Breast epithelium (tissue), 4 donors: Measurements from ENCODE around the gene KRTAP9-7. TPM values are rescaled to one million over a fixed set of nuclear protein-coding genes. Genes with fewer than 3 reads are reported as not detected.

Experiments
- DNase-seq, 2 donors: peaks; one replicate each; pipeline ENCODE4 v3.0.0-alpha.2; 2019; ENCODE audit warnings: low spot score in 2 of 2
- H3K27ac ChIP-seq, 2 donors: fragments of 200-600 bp; sonication (generic) in 1 of 2; one replicate each; pipeline ENCODE4 v1.5.1; 2016 to 2019; ENCODE audit warnings: mild to moderate bottlenecking in 1 of 2
- H3K27me3 ChIP-seq, 2 donors: fragments of 200-600 bp; sonication (generic) in 1 of 2; one replicate each; pipeline versions ENCODE4 v1.5.1 to v1.6.0; 2017 to 2019; ENCODE audit warnings: control low read depth in 1 of 2, mild to moderate bottlenecking in 1 of 2
- H3K36me3 ChIP-seq: fragments of 200-600 bp; one replicate; pipeline ENCODE4 v1.5.1; 2019
- H3K4me1 ChIP-seq, 2 donors: fragments of 200-600 bp; sonication (generic); one replicate each; pipeline ENCODE4 v1.5.1; 2016 to 2019; ENCODE audit warnings: control low read depth in 1 of 2
- H3K4me3 ChIP-seq, 3 donors: fragments of 200-600 bp; sonication (generic); 1 replicate in 2 of 3; 2 replicates in 1 of 3; pipeline ENCODE4 v1.5.1; 2016 to 2019; ENCODE audit warnings: mild to moderate bottlenecking in 3 of 3, moderate library complexity in 2 of 3
- H3K9me3 ChIP-seq, 2 donors: fragments of 200-600 bp; sonication (generic) in 1 of 2; one replicate each; pipeline ENCODE4 v1.5.1; 2016 to 2019; ENCODE audit warnings: control low read depth in 1 of 2
- POLR2A ChIP-seq: fragments of 450-650 bp; IDR thresholded peaks from one replicate; pipeline ENCODE4 v1.6.1; 2016; ENCODE audit warnings: antibody characterized with exemption, mild to moderate bottlenecking, moderate library complexity
- POLR2AphosphoS5 ChIP-seq, 3 donors: sonication (generic); formaldehyde crosslinking; IDR thresholded peaks; one replicate each; pipeline ENCODE4 v1.6.1; 2017; ENCODE audit warnings: antibody characterized with exemption in 3 of 3
- intact Hi-C: fragments of 100-400 bp; cut with DNase I; formaldehyde crosslinking; loops from one replicate; pipeline ENCODE4 v1.15.1; 2023; ENCODE audit warnings: low total_unique reads
- total RNA-seq, 3 donors: library from RNA; depleted of rRNA; stranded (reverse); fragments of >200 nt; gene quantifications; one replicate each; pipeline ENCODE4 v1.1.0, GENCODE V29; 2016
- TF ChIP-seq, protein P1 (sequence below), 3 donors: fragments of 450-650 bp; IDR thresholded peaks; one replicate each; pipeline ENCODE4 v1.5.1; 2016 to 2017; ENCODE audit warnings: antibody characterized with exemption in 3 of 3, mild to moderate bottlenecking in 3 of 3, moderate library complexity in 3 of 3

Gene KRTAP9-7
- total RNA-seq, 3 donors from 2014 or later = not detected

DNA sequence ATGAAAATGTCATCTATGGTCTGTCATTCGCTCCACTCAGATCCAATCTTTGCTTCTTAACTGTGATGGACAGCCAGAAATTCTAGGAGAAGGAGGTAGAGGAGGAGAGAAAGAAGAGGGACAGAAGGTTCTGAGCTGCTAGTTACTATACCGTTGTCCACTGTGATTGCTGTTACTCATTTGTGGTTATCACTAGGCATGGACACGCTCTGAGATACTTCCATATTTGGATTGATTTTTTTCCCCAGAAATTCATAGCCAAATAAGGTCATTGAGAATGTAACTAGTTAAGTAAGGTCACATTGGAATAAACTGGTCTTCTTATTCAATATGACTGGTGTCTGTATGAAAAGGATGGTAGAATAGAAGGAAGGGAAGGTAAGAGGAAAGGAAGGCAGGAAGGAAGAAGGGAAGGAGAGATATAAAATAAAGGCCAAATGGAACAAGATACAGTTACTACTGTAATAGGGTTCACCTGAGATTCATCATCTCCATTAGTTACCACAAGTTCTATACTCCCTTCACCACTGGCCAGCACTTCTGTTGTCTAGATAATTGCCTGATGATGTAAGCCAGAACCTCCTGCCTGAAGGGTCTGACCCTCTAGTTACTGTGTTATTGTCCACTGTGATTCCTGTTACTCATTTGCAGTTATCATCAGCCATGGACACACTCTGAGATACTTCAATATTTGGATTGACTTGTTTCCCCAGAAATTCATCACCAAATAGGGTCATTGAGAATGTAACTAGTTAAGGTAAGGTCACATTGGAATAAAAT, 2.9 kb downstream of the KRTAP9-7 start:
- no peak overlapping the region for H3K27ac ChIP-seq

DNA sequence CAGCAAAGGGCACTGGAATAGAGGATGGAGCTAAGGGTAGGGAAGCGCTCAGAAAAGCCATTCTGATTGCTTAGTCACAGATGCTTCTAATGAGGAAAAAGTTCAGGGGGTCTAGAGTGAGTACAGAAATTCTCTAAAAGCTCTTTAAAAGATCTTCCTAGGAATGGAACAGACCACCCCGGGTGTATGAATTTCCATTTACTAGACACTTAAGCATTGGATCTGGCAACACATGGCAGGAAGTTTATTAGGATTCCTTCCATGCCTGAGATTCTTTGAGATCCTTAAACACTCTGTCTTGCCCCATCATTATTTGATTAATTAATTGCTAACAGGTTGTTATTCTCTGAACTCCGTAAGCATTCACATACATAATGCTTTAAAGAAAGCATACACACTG, 8.5 kb downstream of the KRTAP9-7 start:
- TF ChIP-seq POLR2A = no peak
- DNase-seq = no peak
- H3K36me3 ChIP-seq = no peaks in the 10 kb centered on the region
- H3K27ac ChIP-seq = no peak overlapping the region
- no peaks in the 10 kb centered on the region for H3K9me3 ChIP-seq
- no peak overlapping the region for H3K4me3 ChIP-seq
- no peaks in the 10 kb centered on the region for H3K27me3 ChIP-seq
- intact Hi-C loops = no loop called here
- H3K4me1 ChIP-seq = no peaks in the 10 kb centered on the region

More for the DNA sequence above, 2.9 kb downstream of the KRTAP9-7 start:
- intact Hi-C loops = no loop called here
- no peaks in the 10 kb centered on the region for H3K36me3 ChIP-seq
- H3K4me1 ChIP-seq = no peaks in the 10 kb centered on the region
- TF ChIP-seq, protein P1, sequence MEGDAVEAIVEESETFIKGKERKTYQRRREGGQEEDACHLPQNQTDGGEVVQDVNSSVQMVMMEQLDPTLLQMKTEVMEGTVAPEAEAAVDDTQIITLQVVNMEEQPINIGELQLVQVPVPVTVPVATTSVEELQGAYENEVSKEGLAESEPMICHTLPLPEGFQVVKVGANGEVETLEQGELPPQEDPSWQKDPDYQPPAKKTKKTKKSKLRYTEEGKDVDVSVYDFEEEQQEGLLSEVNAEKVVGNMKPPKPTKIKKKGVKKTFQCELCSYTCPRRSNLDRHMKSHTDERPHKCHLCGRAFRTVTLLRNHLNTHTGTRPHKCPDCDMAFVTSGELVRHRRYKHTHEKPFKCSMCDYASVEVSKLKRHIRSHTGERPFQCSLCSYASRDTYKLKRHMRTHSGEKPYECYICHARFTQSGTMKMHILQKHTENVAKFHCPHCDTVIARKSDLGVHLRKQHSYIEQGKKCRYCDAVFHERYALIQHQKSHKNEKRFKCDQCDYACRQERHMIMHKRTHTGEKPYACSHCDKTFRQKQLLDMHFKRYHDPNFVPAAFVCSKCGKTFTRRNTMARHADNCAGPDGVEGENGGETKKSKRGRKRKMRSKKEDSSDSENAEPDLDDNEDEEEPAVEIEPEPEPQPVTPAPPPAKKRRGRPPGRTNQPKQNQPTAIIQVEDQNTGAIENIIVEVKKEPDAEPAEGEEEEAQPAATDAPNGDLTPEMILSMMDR (IDR thresholded peaks at IDR 0.05) = no peak
- TF ChIP-seq POLR2A (no peak), POLR2AphosphoS5 (IDR thresholded peaks at IDR 0.05) (no peak)
- no peaks in the 10 kb centered on the region for H3K27me3 ChIP-seq
- no peaks in the 10 kb centered on the region for H3K9me3 ChIP-seq
- H3K4me3 ChIP-seq = no peak overlapping the region
- no peak for DNase-seq

DNA sequence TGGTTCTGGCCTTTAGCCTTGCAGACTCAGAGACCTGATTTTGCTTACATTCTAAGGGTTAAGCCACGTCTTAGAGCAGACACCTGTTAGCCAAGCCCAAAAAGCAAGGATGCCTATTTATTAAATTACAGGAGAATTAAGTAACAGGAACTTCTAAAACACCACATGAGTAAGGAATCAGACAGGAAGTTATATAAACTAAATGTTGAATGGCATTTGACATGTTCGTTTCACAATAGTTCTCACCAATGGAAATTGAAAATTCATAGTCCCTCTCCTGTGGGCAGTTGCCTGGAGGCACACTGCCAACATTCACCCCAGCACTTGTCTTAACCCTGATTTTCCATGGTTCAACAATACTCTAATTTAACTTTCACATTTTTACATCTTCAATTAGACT, 9.0 kb downstream of the KRTAP9-7 start:
- Histone ChIP-seq H3K9me3 (no peaks in the 10 kb centered on the region), H3K27ac (no peak overlapping the region), H3K36me3 (no peaks in the 10 kb centered on the region), H3K27me3 (no peaks in the 10 kb centered on the region), H3K4me1 (no peaks in the 10 kb centered on the region), H3K4me3 (no peak overlapping the region)
- no peak for TF ChIP-seq POLR2A
- intact Hi-C loops = no loop called here
- DNase-seq = no peak

DNA sequence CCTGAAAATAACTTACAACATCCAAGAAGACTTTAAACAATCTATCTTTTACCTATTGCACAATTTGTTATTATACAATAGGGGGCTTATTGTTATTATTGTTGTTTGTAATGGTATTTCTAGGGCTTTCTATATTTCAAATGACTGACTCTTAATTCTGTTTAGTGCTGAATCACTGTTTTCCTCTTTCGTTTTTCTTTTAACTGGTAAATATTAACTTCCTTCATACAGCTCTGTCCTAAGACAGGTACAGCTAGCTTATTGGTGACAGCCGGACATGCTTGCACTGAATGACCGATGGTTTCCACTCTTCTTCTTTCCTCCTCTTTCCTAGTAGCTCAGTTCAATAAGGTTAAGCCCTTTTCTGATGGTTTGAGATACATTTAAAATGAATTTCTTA, 11.6 kb downstream of the KRTAP9-7 start:
- DNase-seq = no peak
- Histone ChIP-seq H3K27me3 (no peaks in the 10 kb centered on the region), H3K9me3 (no peaks in the 10 kb centered on the region), H3K36me3 (no peaks in the 10 kb centered on the region), H3K4me3 (no peak overlapping the region), H3K27ac (no peak overlapping the region), H3K4me1 (no peaks in the 10 kb centered on the region)
- TF ChIP-seq POLR2A (no peak), POLR2AphosphoS5 (IDR thresholded peaks at IDR 0.05) (no peak)
- TF ChIP-seq, protein P1 (IDR thresholded peaks at IDR 0.05) = no peak
- intact Hi-C loops = no loop called here

DNA sequence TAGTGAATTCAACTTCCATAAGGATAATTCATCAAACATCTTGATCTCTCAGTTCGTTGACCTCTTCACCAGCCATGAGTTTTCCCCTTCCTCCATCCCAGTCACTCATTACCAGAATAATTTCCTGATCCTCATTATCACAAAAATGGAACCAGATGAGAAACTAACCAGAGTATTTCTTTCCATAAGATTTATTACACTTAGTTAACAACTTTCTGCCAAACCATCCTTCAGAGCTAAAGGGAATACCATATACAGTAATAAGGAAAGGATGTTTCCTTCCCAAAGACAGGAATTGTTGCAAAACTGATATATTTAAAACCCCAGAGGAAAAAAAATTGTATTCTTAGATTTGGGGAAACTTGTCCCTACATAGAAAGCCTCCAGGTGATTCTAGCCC, 18.5 kb downstream of the KRTAP9-7 start:
- Histone ChIP-seq H3K36me3 (no peaks in the 10 kb centered on the region), H3K4me3 (no peak overlapping the region), H3K4me1 (no peaks in the 10 kb centered on the region), H3K27ac (no peak overlapping the region), H3K9me3 (no peaks in the 10 kb centered on the region), H3K27me3 (no peaks in the 10 kb centered on the region)
- DNase-seq = no peak
- TF ChIP-seq POLR2A = no peak
- TF ChIP-seq, protein P1 (IDR thresholded peaks at IDR 0.05) = no peak
- no peak for TF ChIP-seq POLR2AphosphoS5 (IDR thresholded peaks at IDR 0.05)
- intact Hi-C loops = no loop called here

DNA sequence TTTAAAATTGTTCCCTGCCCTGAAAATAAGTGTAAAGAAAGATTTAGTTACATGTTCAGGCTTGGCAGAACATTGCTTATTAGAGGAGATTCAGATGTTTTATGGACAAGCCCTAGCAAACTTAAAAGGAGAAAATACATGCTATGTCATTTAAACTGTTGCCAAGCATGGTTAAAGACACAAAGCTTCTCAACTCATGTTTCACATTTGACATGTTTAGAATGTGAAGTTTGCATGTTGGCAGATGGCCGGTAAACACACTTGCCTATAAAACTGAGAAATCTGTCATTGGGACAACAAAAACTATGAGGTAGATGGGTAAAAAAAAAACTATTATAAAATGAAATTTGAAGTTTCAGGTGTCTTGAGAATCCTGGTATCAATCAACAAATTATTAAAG, 21.3 kb downstream of the KRTAP9-7 start:
- H3K4me3 ChIP-seq = no peak overlapping the region
- no peaks in the 10 kb centered on the region for H3K27me3 ChIP-seq
- TF ChIP-seq, protein P1 (IDR thresholded peaks at IDR 0.05) = no peak
- TF ChIP-seq POLR2A = no peak
- TF ChIP-seq POLR2AphosphoS5 (IDR thresholded peaks at IDR 0.05) = no peak
- no peak overlapping the region for H3K27ac ChIP-seq
- H3K4me1 ChIP-seq = no peaks in the 10 kb centered on the region
- no peaks in the 10 kb centered on the region for H3K9me3 ChIP-seq
- intact Hi-C loops = no loop called here
- DNase-seq = no peak
- no peaks in the 10 kb centered on the region for H3K36me3 ChIP-seq
